Measurements from ENCODE around the gene TMA16.

The TMA16 gene

GRCh38 chr4:163515198-163515597, 20.7 kb downstream of the TMA16 start:
- DNase-seq (ENCODE audit: low spot score), result no peak
- TF ChIP-seq CTCF (IDR thresholded peaks at IDR 0.05; ENCODE audit: extremely low read depth, missing control alignments), result no peak

- no peak for DNase-seq (ENCODE audit: low spot score)
- TF ChIP-seq CTCF (IDR thresholded peaks at IDR 0.05; ENCODE audit: extremely low read depth, missing control alignments), result no peak
These were observed 29.4 kb downstream of the TMA16 start for GRCh38 chr4:163523791-163524365.

GRCh38 chr4:163525982-163526381, 31.5 kb downstream of the TMA16 start:
- no peak for TF ChIP-seq CTCF (IDR thresholded peaks at IDR 0.05; ENCODE audit: extremely low read depth, missing control alignments)
- no peak for DNase-seq (ENCODE audit: low spot score)

DNA sequence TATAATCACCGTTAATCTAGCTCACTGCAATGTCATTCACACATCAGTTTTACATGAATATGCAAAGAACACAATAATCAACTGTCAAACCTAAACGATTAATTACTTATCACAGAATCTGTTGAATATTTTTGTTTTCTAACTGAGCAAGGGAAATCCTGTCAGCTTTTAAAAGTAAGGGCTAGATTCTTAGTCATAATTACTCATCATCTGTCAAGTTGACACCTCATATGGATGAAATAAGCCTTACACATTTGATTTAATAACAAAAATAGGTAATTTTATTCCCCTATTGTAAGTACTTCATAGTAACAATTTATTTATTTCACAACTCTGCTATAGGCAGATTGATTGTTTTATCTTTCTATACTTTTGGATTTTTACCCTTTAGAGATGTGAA, 32.7 kb downstream of the TMA16 start:
- no peak for DNase-seq (ENCODE audit: low spot score)
- no peak for TF ChIP-seq CTCF (IDR thresholded peaks at IDR 0.05; ENCODE audit: extremely low read depth, missing control alignments)

- TF ChIP-seq CTCF (IDR thresholded peaks at IDR 0.05; ENCODE audit: extremely low read depth, missing control alignments), result no peak
- DNase-seq (ENCODE audit: low spot score), result no peak
These were observed 34.2 kb downstream of the TMA16 start for GRCh38 chr4:163528653-163529052.

DNA sequence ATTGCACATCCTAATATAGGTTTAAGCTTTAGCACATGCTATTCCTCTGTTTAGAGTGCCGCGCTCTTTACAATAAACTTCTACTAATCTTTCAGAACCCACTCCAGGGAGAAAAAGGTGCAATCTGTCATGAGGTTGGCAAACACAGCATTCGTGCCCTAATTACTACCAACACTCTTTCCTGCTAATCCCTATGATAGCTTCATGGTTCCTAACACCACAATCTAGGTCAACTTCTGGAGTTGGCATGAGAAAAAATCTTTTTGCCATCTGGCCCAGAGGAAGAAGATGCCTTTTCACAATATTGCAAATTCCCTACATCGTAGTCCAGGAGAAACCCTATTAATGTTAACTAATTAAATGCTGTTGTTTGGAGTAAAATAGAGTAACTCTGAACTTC, 39.6 kb downstream of the TMA16 start:
- no peak for DNase-seq (ENCODE audit: low spot score)
- no peak for TF ChIP-seq CTCF (IDR thresholded peaks at IDR 0.05; ENCODE audit: extremely low read depth, missing control alignments)

GRCh38 chr4:163535657-163536056, 41.2 kb downstream of the TMA16 start:
- no peak for DNase-seq (ENCODE audit: low spot score)
- no peak for TF ChIP-seq CTCF (IDR thresholded peaks at IDR 0.05; ENCODE audit: extremely low read depth, missing control alignments)
